Head of caudate nucleus (tissue), 42 donors: ENCODE results near the gene SARDH.

ENCODE experiments used
- DNase-seq, 42 donors: peaks; one replicate each; pipeline versions ENCODE4 v3.0.0 to v3.0.0-alpha.2; 2020 to 2021; ENCODE audit warnings: mixed read lengths in 7 of 42
- intact Hi-C: fragments of 100-400 bp; cut with DNase I; formaldehyde crosslinking; loops from one replicate; pipeline ENCODE4 v1.15.0; 2022

The SARDH gene

GRCh38 chr9:133666387-133666786 lies 71.8 kb downstream of the SARDH start:
- intact Hi-C loops: no loop called here
- DNase-seq: no peak

GRCh38 chr9:133665535-133665934 lies 72.6 kb downstream of the SARDH start:
- intact Hi-C loops: no loop called here

GRCh38 chr9:133665096-133665495 lies 73.1 kb downstream of the SARDH start:
- no peak for DNase-seq
- intact Hi-C loops: no loop called here

More at GRCh38 chr9:133665535-133665934, 72.6 kb downstream of the SARDH start:
- no peak for DNase-seq

- intact Hi-C loops: no loop called here
- DNase-seq: no peak
These were observed 73.7 kb downstream of the SARDH start for GRCh38 chr9:133664173-133665050.

GRCh38 chr9:133661846-133662540 lies 76.2 kb downstream of the SARDH start:
- intact Hi-C loops: no loop called here
- no peak for DNase-seq

- intact Hi-C loops: no loop called here
- DNase-seq: no peak
These were observed 78.6 kb downstream of the SARDH start for GRCh38 chr9:133659516-133659915.

GRCh38 chr9:133658442-133659431 lies 79.4 kb downstream of the SARDH start:
- intact Hi-C loops: no loop called here
- DNase-seq: peak in 39 of 42 donors; percentile 22 to 83 (median 53)

GRCh38 chr9:133657120-133657661 lies 81.0 kb downstream of the SARDH start:
- peak in 23 of 42 donors; percentile 9 to 79 (median 36) for DNase-seq
- intact Hi-C loops: no loop called here

GRCh38 chr9:133656211-133657119 lies 81.7 kb downstream of the SARDH start:
- DNase-seq: no peak
- intact Hi-C loops: no loop called here

- no peak for DNase-seq
- intact Hi-C loops: no loop called here
These were observed 82.5 kb downstream of the SARDH start for GRCh38 chr9:133655701-133656100.

GRCh38 chr9:133654736-133655657 lies 83.2 kb downstream of the SARDH start:
- intact Hi-C loops: no loop called here

GRCh38 chr9:133653638-133654037 lies 84.5 kb downstream of the SARDH start:
- intact Hi-C loops: no loop called here

More at GRCh38 chr9:133654736-133655657, 83.2 kb downstream of the SARDH start:
- DNase-seq: no peak

GRCh38 chr9:133650026-133650425 lies 88.1 kb downstream of the SARDH start:
- intact Hi-C loops: no loop called here
- no peak for DNase-seq

More at GRCh38 chr9:133653638-133654037, 84.5 kb downstream of the SARDH start:
- DNase-seq: no peak

GRCh38 chr9:133649194-133649593 lies 89.0 kb downstream of the SARDH start:
- DNase-seq: no peak

GRCh38 chr9:133647765-133648469 lies 90.2 kb downstream of the SARDH start:
- intact Hi-C loops: no loop called here
- peak in 32 of 42 donors; percentile 12 to 75 (median 43) for DNase-seq

More at GRCh38 chr9:133649194-133649593, 89.0 kb downstream of the SARDH start:
- intact Hi-C loops: no loop called here

- intact Hi-C loops: no loop called here
- DNase-seq: no peak
These were observed 91.0 kb downstream of the SARDH start for GRCh38 chr9:133647148-133647547.
